HFF-Myc (cell line): ENCODE results near the gene TTC39C.

ENCODE experiments used
- DNase-seq: peaks from one replicate; pipeline ENCODE4 v3.0.0-alpha.2; 2011; ENCODE audit warnings: low read depth; ENCODE audit errors: extremely low read depth
- H3K4me3 ChIP-seq: replicated peaks from 2 replicates; pipeline ENCODE4 v1.5.1; 2011; ENCODE audit warnings: low read depth, mild to moderate bottlenecking, control low read depth, low read length
- CTCF ChIP-seq: IDR thresholded peaks from 2 replicates; pipeline ENCODE4 v1.5.1; 2012; ENCODE audit warnings: mild to moderate bottlenecking, low read depth, low read length, control low read depth; ENCODE audit errors: missing control alignments

The TTC39C gene

GRCh38 chr18:24014062-24014985 lies at the start of gene TTC39C:
Gene TTC39C, plus strand, starts transcription at chr18:24014754. Its CDS starts 118 bp downstream, at chr18:24014872.
- peak within 1 kb of the TSS; percentile 76 for H3K4me3 ChIP-seq
- no peak for TF ChIP-seq CTCF
- no peak for DNase-seq

GRCh38 chr18:23966909-23967308 lies 47.6 kb upstream of the TTC39C start:
- TF ChIP-seq CTCF: no peak
- DNase-seq: no peak
- no peak overlapping the region for H3K4me3 ChIP-seq

- no peak for DNase-seq
- TF ChIP-seq CTCF: no peak
- H3K4me3 ChIP-seq: no peak overlapping the region
These were observed 47.0 kb upstream of the TTC39C start for GRCh38 chr18:23967321-23968089.

GRCh38 chr18:23968638-23969604 lies 45.6 kb upstream of the TTC39C start:
- no peak for TF ChIP-seq CTCF
- DNase-seq: no peak
- H3K4me3 ChIP-seq: no peak overlapping the region

- H3K4me3 ChIP-seq: no peak overlapping the region
- TF ChIP-seq CTCF: no peak
- DNase-seq: no peak
These were observed 44.9 kb upstream of the TTC39C start for GRCh38 chr18:23969664-23970063.
